HG03060 (cell line): Measurements from ENCODE around the gene SORCS2.

Experiments
- ATAC-seq: cut with Tn5 transposase; IDR thresholded peaks from one replicate; pipeline ENCODE4 v1.9.1; 2021; ENCODE audit warnings: low read depth, moderate number of reproducible peaks; ENCODE audit not compliant: unreplicated experiment

SORCS2 gene

GRCh38 chr4:7610022-7610670 is 417.8 kb downstream of the SORCS2 start:
- no peak for ATAC-seq

- ATAC-seq: no peak
Measured at GRCh38 chr4:7610841-7611240, 418.5 kb downstream of the SORCS2 start.

- no peak for ATAC-seq
Measured at GRCh38 chr4:7612311-7612897, 420.1 kb downstream of the SORCS2 start.

GRCh38 chr4:7614350-7614949 is 422.1 kb downstream of the SORCS2 start:
- no peak for ATAC-seq

GRCh38 chr4:7616193-7616592 is 423.9 kb downstream of the SORCS2 start:
- ATAC-seq: no peak

GRCh38 chr4:7618361-7618760 is 426.0 kb downstream of the SORCS2 start:
- ATAC-seq: no peak

- no peak for ATAC-seq
Measured at GRCh38 chr4:7620086-7620813, 427.9 kb downstream of the SORCS2 start.

GRCh38 chr4:7620814-7621176 is 428.5 kb downstream of the SORCS2 start:
- no peak for ATAC-seq

GRCh38 chr4:7621252-7622035 is 429.1 kb downstream of the SORCS2 start:
- no peak for ATAC-seq

- ATAC-seq: no peak
Measured at GRCh38 chr4:7622371-7622770, 430.0 kb downstream of the SORCS2 start.

GRCh38 chr4:7623468-7623867 is 431.1 kb downstream of the SORCS2 start:
- ATAC-seq: no peak

GRCh38 chr4:7624396-7624980 is 432.1 kb downstream of the SORCS2 start:
- ATAC-seq: no peak

- no peak for ATAC-seq
Measured at GRCh38 chr4:7625071-7625470, 432.7 kb downstream of the SORCS2 start.

- no peak for ATAC-seq
Measured at GRCh38 chr4:7626531-7626930, 434.2 kb downstream of the SORCS2 start.

GRCh38 chr4:7627251-7628250 is 435.2 kb downstream of the SORCS2 start:
- ATAC-seq: no peak

- ATAC-seq: no peak
Measured at GRCh38 chr4:7628432-7628831, 436.1 kb downstream of the SORCS2 start.

GRCh38 chr4:7629501-7630254 is 437.3 kb downstream of the SORCS2 start:
- no peak for ATAC-seq

GRCh38 chr4:7630568-7631287 is 438.4 kb downstream of the SORCS2 start:
- no peak for ATAC-seq
